Lung (tissue), 12 donors: ENCODE results near the gene SPECC1. TPM values are rescaled to one million over a fixed set of nuclear protein-coding genes. Genes with fewer than 3 reads are reported as not detected.
"Not testable (repeated sequence)": the region's sequence is repeated elsewhere in the genome, so short reads cannot be mapped to it uniquely, and the experiment has no call there.

Source experiments
- ATAC-seq: fragments of 200-7000 bp; cut with Tn5 transposase; one replicate; pipeline ENCODE4 v1.9.1; 2020; ENCODE audit warnings: moderate number of reproducible peaks; ENCODE audit not compliant: insufficient read depth, low FRiP score
- DNase-seq, 3 donors: peaks; one replicate each; pipeline ENCODE4 v3.0.0-alpha.2; 2013 to 2017
- H3K27ac ChIP-seq, 2 donors: one replicate each; pipeline ENCODE4 v1.5.1; 2013; ENCODE audit warnings: mild to moderate bottlenecking in 2 of 2, moderate library complexity in 2 of 2, control low read depth in 1 of 2, inconsistent platforms in 1 of 2, low read depth in 1 of 2, low read length in 1 of 2
- H3K27me3 ChIP-seq, 3 donors: one replicate each; pipeline ENCODE4 v1.5.1; 2013; ENCODE audit warnings: low read length in 2 of 3; ENCODE audit not compliant: control insufficient read depth in 3 of 3, insufficient read depth in 3 of 3
- H3K36me3 ChIP-seq, 4 donors: one replicate each; pipeline ENCODE4 v1.5.1; 2013; ENCODE audit warnings: low read length in 4 of 4, mild to moderate bottlenecking in 1 of 4, moderate library complexity in 1 of 4; ENCODE audit not compliant: control insufficient read depth in 4 of 4, insufficient read depth in 4 of 4
- H3K4me1 ChIP-seq, 5 donors: one replicate each; pipeline ENCODE4 v1.5.1; 2013; ENCODE audit warnings: low read length in 5 of 5, mild to moderate bottlenecking in 2 of 5, moderate library complexity in 1 of 5; ENCODE audit not compliant: control insufficient read depth in 5 of 5, insufficient read depth in 5 of 5
- H3K4me3 ChIP-seq: one replicate; pipeline ENCODE4 v1.5.1; 2013; ENCODE audit warnings: mild to moderate bottlenecking, control low read depth, moderate library complexity
- H3K9ac ChIP-seq, 2 donors: one replicate each; pipeline ENCODE4 v1.5.1; 2013; ENCODE audit warnings: low read length in 2 of 2, control low read depth in 1 of 2; ENCODE audit not compliant: insufficient read depth in 1 of 2
- H3K9me3 ChIP-seq, 4 donors: one replicate each; pipeline ENCODE4 v1.5.1; 2013; ENCODE audit warnings: low read length in 3 of 4, mild to moderate bottlenecking in 1 of 4, moderate library complexity in 1 of 4; ENCODE audit not compliant: control insufficient read depth in 4 of 4, insufficient read depth in 3 of 4
- WGBS, 2 donors: extraction: QIAGEN DNeasy Blood & Tissue Kit; methylation state at CpG; one replicate each; pipeline ENCODE4 v1.1.7; 2013; 5-methylcytosine and 5-hydroxymethylcytosine counted together
- polyA plus RNA-seq, 2 donors: library from polyadenylated mRNA; stranded (reverse); fragments of 200-250 nt; gene quantifications; one replicate each; pipeline ENCODE4 v1.2.1, GENCODE V29; 2013
- total RNA-seq, 2 donors: library from RNA; depleted of rRNA in 1 of 2; stranded (reverse); fragments of >200 nt in 1 of 2; gene quantifications; one replicate each; pipeline ENCODE4 v1.2.1, GENCODE V29; 2014 to 2021
- TF ChIP-seq, protein P1 (sequence below): IDR thresholded peaks from 2 replicates; pipeline ENCODE4 v1.5.1; 2012; ENCODE audit warnings: mild to moderate bottlenecking; ENCODE audit errors: control extremely low read depth, extremely low read depth
- donor health status: control.
- donor health status: control.
- donor health status: Bipolar disorder and iron deficiency.
- donor health status: healthy.
- donor health status: DM: yes; HTN: yes; CAD: no.

The SPECC1 gene
- total and polyA plus RNA-seq, 4 donors, result 8.8 to 27.1 (median 14.7) TPM

DNA sequence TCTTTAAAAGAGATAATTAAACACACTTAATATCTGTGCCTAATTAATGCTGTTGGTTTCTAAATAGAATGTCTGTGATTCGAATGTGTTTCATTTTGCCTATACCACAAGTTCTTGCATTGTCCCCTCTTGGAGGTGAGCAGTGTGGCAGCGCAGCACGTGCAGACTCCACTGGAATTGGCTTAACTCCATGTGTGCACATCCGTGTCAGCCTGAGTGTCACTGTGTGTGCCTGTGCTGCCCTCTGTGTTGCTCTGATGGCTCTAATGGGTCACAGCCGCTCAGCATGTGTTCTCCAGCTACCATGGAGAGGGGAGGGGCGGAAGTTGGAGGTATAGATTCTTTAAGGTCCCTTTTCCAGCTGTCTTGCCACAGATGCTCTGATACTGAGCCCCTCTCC, 226.6 kb downstream of the SPECC1 start:
- Histone ChIP-seq H3K27me3 (no peaks in the 10 kb centered on the region), H3K4me3 (no peak overlapping the region), H3K9ac (no peak overlapping the region), H3K27ac (no peak overlapping the region), H3K9me3 (no peaks in the 10 kb centered on the region), H3K36me3 (peaks cover 0 to 8% (median 2%) of the 10 kb centered on the region in 4 donors), H3K4me1 (no peaks in the 10 kb centered on the region)
- DNase-seq (no peak), ATAC-seq (no peak)
- WGBS, 2 donors, result 83 to 89% methylated on average over 6 of the region's 6 CpGs
- TF ChIP-seq, protein P1, sequence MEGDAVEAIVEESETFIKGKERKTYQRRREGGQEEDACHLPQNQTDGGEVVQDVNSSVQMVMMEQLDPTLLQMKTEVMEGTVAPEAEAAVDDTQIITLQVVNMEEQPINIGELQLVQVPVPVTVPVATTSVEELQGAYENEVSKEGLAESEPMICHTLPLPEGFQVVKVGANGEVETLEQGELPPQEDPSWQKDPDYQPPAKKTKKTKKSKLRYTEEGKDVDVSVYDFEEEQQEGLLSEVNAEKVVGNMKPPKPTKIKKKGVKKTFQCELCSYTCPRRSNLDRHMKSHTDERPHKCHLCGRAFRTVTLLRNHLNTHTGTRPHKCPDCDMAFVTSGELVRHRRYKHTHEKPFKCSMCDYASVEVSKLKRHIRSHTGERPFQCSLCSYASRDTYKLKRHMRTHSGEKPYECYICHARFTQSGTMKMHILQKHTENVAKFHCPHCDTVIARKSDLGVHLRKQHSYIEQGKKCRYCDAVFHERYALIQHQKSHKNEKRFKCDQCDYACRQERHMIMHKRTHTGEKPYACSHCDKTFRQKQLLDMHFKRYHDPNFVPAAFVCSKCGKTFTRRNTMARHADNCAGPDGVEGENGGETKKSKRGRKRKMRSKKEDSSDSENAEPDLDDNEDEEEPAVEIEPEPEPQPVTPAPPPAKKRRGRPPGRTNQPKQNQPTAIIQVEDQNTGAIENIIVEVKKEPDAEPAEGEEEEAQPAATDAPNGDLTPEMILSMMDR, result no peak

DNA sequence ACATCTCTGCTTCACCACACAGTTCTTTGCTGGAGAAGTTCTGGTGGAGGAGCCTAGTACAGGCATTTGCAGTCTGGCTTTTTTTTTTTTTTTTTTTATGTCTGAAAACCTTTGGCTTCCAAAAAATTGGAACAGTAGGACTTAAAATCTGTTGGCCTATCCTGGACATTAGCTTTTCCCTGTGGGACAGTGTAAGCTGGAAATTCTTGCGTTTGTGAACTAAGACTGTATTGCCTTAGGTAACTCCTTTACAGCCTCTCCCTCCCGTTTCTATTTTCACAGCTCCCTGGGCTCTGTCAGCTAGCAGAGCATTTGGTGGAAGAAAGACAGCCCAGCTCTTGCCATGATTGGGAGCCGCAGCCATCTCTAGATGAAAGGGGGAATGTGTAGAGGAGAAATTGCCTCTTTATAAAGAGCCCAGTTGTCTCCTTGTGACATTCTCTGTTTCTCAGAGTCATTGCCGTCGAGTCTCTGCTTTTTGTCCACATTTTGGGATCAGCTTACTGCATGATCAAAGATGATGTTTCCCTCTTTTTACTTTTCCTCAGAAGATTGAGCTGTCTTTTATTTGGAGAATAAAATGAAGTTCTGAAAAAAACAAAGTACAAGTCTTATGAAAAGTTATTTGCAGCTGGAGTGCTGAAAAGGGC, 227.5 kb downstream of the SPECC1 start:
- no peaks in the 10 kb centered on the region for H3K27me3 ChIP-seq
- peaks cover 0 to 1% (median 0%) of the 10 kb centered on the region in 4 donors for H3K9me3 ChIP-seq
- H3K4me1 ChIP-seq, result no peaks in the 10 kb centered on the region
- H3K9ac ChIP-seq, result no peak overlapping the region
- DNase-seq (no peak), ATAC-seq (no peak)
- 90% methylated on average over 5 of the region's 5 CpGs for WGBS, 2 donors
- no peak overlapping the region for H3K4me3 ChIP-seq
- no peak overlapping the region for H3K27ac ChIP-seq
- TF ChIP-seq, protein P1, result no peak
- peaks cover 0 to 8% (median 2%) of the 10 kb centered on the region in 4 donors for H3K36me3 ChIP-seq

DNA sequence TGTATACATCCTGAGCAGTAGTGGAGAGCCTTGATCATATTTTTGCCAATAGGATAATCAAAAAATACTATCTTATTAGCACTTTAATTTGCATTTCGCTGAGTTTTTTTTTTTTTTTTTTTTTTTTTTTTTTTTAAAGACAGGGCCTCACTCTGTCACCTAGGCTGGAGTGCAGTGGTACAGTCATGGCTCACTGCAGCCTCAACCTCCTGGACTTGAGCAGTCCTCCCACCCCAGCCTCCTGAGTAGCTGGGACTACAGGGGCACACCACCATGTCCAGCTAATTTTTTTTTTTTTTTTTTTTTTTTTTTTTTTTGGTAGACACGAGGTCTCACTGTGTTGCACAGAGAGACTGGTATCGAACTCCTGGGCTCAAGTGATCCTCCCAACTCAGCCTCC, 230.6 kb downstream of the SPECC1 start:
- WGBS, 2 donors, result 98 to 100% methylated on average over 3 of the region's 3 CpGs
- not testable (repeated sequence) for DNase-seq, H3K9ac ChIP-seq, H3K27ac ChIP-seq, H3K27me3 ChIP-seq, H3K4me3 ChIP-seq, ATAC-seq, H3K9me3 ChIP-seq, H3K4me1 ChIP-seq, H3K36me3 ChIP-seq

DNA sequence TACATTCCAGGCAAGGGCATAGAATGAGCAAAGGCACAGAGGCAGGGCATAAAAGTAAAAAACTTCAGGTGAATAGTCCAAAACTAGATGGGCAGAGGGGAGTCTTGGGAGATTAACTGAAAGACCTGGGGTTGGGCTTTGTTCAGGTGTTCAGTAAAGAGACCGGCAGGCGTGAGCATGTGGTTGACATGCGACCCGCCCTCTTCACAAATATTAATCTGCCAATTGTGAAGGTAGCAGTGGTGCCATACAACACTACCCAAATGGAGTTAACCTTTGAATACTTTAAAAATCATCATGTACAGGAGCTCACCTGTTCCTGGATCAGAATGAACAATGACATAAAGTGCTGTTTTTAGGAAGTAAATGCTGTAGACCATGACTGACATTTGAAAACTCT, 232.7 kb downstream of the SPECC1 start:
- WGBS, 2 donors, result 94 to 95% methylated on average over 4 of the region's 4 CpGs
- Histone ChIP-seq H3K9ac (no peak overlapping the region), H3K36me3 (no peaks in the 10 kb centered on the region), H3K4me3 (no peak overlapping the region), H3K4me1 (no peaks in the 10 kb centered on the region), H3K27me3 (no peaks in the 10 kb centered on the region), H3K9me3 (peaks cover 0 to 1% (median 0%) of the 10 kb centered on the region in 4 donors), H3K27ac (no peak overlapping the region)
- ATAC-seq (no peak), DNase-seq (no peak)
- TF ChIP-seq, protein P1, result no peak
